ENCODE data around the gene MT1M. TPM values are rescaled to one million over a fixed set of nuclear protein-coding genes. Genes with fewer than 3 reads are reported as not detected.

Gene MT1M
- total RNA-seq, 1 donor from 2014 or later, result not detected

DNA sequence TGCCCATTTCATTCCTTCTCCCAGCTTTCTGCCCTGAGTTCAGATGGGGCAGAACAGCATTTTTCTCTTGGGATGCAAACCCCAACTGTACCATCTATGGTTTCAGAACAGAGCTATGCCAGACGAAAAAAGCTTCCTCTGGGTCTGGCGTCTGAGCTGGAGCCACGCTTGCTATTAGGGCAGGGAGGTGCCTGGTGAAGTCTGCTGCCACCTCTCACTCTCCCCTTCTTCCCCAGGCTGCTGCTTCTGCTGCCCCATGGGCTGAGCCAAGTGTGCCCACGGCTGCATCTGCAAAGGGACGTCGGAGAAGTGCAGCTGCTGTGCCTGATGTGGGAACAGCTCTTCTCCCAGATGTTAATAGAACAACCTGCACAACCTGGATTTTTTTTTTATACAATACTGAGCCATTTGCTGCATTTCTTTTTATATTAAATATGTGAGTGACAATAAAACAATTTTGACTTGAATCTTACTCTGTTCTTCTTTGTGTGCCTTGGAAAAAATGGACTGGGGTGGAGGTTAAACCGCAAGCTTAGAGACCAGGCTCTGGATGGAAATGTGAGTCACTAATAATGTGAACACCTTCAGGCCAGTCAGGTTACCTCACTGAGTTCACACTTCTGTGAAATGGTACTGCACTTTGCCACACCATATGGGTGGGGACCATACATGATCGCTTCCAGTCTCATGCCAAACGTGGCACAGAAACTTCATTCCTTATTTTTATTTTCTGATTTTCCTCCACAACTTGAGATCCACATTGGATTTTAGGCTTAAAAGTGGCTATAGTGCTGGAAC lies 4.4 kb downstream of the MT1M start:
- Mint-ChIP-seq H3K4me1 (ENCODE audit: unreplicated experiment) (peaks cover 10% of the 10 kb centered on the region), H3K27me3 (ENCODE audit: unreplicated experiment) (peaks cover 39% of the 10 kb centered on the region), H3K36me3 (ENCODE audit: low read depth, unreplicated experiment) (no peaks in the 10 kb centered on the region), H3K4me3 (ENCODE audit: unreplicated experiment) (no peak overlapping the region), H3K27ac (ENCODE audit: unreplicated experiment) (no peak overlapping the region), H3K9me3 (ENCODE audit: unreplicated experiment) (no peaks in the 10 kb centered on the region)
- no peak for DNase-seq (ENCODE audit: low spot score)
- TF ChIP-seq, protein P1, sequence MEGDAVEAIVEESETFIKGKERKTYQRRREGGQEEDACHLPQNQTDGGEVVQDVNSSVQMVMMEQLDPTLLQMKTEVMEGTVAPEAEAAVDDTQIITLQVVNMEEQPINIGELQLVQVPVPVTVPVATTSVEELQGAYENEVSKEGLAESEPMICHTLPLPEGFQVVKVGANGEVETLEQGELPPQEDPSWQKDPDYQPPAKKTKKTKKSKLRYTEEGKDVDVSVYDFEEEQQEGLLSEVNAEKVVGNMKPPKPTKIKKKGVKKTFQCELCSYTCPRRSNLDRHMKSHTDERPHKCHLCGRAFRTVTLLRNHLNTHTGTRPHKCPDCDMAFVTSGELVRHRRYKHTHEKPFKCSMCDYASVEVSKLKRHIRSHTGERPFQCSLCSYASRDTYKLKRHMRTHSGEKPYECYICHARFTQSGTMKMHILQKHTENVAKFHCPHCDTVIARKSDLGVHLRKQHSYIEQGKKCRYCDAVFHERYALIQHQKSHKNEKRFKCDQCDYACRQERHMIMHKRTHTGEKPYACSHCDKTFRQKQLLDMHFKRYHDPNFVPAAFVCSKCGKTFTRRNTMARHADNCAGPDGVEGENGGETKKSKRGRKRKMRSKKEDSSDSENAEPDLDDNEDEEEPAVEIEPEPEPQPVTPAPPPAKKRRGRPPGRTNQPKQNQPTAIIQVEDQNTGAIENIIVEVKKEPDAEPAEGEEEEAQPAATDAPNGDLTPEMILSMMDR (IDR thresholded peaks at IDR 0.05; ENCODE audit: unreplicated experiment), result no peak

DNA sequence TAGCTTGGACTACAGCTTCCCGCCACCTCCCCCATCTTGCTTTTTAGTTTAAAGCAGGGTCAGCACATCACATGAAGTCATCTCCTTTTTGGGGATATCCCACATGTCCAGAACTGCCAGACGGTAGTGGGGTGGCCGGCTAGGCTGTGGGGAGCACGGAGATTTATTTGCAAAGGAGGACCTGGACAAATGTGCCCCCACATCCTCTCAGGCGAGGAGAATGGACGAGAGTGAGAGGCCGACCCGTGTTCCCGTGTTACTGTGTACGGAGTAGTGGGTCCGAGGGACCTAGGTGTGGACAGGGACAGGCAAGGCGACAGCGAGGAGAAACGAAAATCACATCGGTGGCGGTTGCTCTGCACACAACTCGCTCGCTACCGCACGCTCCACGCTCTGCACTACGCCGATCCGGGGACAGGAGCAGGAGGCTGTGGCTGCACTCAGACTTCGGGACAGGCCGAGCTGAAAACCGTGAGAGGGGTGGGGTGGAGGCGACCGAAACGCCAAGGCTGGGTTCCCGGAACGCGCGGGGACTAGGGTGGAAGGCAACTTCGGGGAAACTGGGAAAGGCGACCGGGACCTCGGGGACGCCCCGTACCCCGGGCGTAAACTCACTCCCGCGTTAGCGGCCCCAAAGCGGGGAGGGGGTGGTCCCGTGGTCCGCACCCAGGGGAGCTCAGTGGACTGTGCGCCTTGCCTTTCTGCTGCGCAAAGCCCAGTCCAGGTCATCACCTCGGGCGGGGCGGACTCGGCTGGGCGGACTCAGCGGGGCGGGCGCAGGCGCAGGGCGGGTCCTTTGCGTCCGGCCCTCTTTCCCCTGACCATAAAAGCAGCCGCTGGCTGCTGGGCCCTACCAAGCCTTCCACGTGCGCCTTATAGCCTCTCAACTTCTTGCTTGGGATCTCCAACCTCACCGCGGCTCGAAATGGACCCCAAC lies 5.6 kb downstream of the MT1M start, which contains the start of gene MT1A:
Gene MT1A (plus strand): TSS at position 853 of the 937 bp plus-strand sequence. CDS start 73 bp downstream, at position 926.
- Mint-ChIP-seq H3K27ac (ENCODE audit: unreplicated experiment) (no peak within 1 kb of the TSS), H3K36me3 (ENCODE audit: low read depth, unreplicated experiment) (no peaks in the 10 kb centered on the region), H3K4me3 (ENCODE audit: unreplicated experiment) (peak within 1 kb of the TSS; percentile 11), H3K9me3 (ENCODE audit: unreplicated experiment) (no peaks in the 10 kb centered on the region), H3K4me1 (ENCODE audit: unreplicated experiment) (peaks cover 7% of the 10 kb centered on the region), H3K27me3 (ENCODE audit: unreplicated experiment) (peaks cover 38% of the 10 kb centered on the region)
- DNase-seq (ENCODE audit: low spot score), result no peak
- TF ChIP-seq, protein P1 (IDR thresholded peaks at IDR 0.05; ENCODE audit: unreplicated experiment), result no peak

DNA sequence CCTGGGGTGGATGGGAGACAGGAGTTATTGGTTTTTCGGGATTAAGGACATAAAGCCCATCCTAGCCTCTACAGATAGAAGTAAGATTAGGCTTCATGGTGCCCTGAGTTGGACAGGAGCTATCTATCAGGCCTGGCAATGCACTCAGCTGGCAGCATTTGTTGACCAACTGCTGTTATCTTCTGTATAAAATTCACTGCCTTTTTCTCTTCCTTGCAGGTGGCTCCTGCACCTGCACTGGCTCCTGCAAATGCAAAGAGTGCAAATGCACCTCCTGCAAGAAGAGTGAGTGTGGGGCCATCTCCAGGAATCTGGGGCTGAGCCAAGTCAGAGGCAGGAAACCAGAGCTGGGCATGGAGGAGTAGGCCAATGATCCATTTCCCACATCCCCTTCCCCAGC lies 6.6 kb downstream of the MT1M start:
- H3K9me3 Mint-ChIP-seq (ENCODE audit: unreplicated experiment), result no peaks in the 10 kb centered on the region

DNA sequence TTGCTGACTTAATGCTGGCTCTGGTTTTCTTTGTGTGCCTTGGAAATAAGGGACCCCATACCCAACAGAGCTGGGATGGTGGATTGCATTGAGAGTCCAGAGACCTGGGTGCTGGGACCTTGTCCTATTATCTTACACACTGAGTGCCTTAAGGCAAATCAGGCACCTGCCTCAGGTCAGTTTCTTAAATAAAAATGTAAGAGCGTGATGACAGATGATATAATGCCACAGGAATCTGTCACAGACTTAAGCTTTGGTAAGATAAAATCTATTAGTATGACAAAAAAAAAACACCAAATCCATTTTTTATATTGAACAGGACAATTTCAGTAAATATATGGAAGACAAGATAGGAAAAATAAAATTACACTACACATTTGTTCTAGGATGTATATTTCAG lies 7.6 kb downstream of the MT1M start:
- Mint-ChIP-seq H3K4me3 (ENCODE audit: unreplicated experiment) (no peak overlapping the region), H3K36me3 (ENCODE audit: low read depth, unreplicated experiment) (no peaks in the 10 kb centered on the region), H3K27ac (ENCODE audit: unreplicated experiment) (no peak overlapping the region), H3K9me3 (ENCODE audit: unreplicated experiment) (no peaks in the 10 kb centered on the region), H3K27me3 (ENCODE audit: unreplicated experiment) (peaks cover 36% of the 10 kb centered on the region), H3K4me1 (ENCODE audit: unreplicated experiment) (peaks cover 4% of the 10 kb centered on the region)
- TF ChIP-seq, protein P1 (IDR thresholded peaks at IDR 0.05; ENCODE audit: unreplicated experiment), result no peak
- DNase-seq (ENCODE audit: low spot score), result no peak

More for the DNA sequence above, 6.6 kb downstream of the MT1M start:
- Mint-ChIP-seq H3K27me3 (ENCODE audit: unreplicated experiment) (peaks cover 41% of the 10 kb centered on the region), H3K36me3 (ENCODE audit: low read depth, unreplicated experiment) (no peaks in the 10 kb centered on the region), H3K4me1 (ENCODE audit: unreplicated experiment) (peaks cover 7% of the 10 kb centered on the region), H3K4me3 (ENCODE audit: unreplicated experiment) (no peak overlapping the region), H3K27ac (ENCODE audit: unreplicated experiment) (no peak overlapping the region)
- DNase-seq (ENCODE audit: low spot score), result no peak
- TF ChIP-seq, protein P1 (IDR thresholded peaks at IDR 0.05; ENCODE audit: unreplicated experiment), result no peak

All from endothelial cell (in vitro differentiated cells).